HG03097 (cell line): ENCODE results near the gene NFIA.
"Not testable (repeated sequence)": the region's sequence is repeated elsewhere in the genome, so short reads cannot be mapped to it uniquely, and the experiment has no call there.

Source experiments
- ATAC-seq: cut with Tn5 transposase; IDR thresholded peaks from one replicate; pipeline ENCODE4 v1.9.1; 2021; ENCODE audit not compliant: unreplicated experiment, low FRiP score

The NFIA gene

DNA sequence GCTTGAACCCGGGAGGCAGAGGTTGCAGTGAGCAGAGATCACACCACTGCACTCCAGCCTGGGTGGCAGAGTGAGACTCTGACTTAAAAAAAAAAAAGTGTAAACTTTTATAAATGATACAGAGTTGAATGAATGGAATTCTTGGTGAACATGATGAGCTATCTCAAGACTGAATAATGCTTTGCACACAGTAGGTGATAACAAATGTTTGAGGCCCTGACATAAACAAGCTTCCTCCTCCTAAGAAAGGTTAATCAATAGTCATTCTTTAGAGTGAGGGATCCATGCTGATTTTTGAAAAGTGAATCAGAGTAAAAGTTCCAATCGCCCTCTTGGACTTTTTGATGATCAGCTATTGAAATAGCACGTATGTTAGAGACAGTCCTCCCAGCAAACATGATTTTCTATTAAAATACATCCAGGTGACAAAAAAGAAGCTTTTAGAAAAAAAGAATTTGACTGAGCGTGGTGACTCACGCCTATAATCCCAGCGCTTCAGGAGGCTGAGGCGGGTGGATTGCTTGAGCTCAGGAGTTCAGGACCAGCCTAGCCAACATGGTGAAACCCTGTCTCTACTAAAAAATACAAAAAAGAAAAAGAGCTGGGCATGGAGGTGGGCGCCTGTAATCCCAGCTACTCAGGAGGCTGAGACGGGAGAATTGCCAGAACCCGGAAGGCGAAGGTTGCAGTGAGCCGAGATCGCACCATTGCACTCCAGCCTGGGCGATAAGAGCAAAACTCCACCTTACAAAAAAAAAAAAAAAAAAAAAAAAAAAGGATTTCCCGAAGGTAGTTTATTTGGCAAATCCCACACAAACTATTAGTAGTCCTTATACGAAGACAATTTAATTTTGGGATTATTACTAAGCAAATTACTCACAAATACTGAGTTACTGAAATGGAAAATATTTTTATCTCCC is 181.8 kb downstream of the NFIA start:
- no peak for ATAC-seq

DNA sequence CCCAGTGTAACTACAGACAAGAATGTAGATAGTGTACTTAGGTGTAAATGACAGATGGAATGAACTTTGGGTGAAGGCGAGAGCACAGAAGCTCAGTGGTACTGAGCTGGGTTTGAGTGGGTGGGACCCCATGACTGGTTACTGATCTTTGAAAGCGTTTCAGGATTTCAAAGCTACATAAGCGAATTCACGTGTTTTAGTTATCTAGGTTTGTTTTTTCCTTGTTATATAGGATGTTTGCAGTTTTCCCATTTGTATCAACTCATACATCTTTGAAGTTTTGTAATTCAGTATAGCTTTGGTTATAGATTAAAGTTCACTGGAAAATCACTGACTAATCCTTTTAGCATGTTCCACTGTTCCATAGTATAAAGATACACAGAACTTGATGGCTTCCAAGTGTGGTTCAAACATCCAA is 182.5 kb downstream of the NFIA start:
- no peak for ATAC-seq

DNA sequence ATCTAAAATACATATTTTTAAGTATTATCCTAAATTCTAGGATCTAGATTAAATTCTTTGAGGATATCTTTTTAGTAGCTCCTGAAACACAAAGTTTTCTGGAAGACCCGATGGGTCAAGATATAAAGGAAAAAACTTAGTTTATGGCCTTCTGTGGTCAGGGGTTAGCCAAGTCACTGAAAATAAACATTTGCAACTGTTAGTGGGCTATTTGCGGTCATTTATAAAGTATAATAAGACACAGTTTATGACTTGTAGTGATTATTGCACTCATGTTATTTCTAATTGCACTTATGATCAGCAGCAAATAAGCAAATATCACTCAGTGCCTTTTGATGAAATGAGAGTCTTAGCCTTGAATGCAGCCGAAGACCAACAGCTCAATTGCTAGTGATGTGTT is 183.3 kb downstream of the NFIA start:
- no peak for ATAC-seq

DNA sequence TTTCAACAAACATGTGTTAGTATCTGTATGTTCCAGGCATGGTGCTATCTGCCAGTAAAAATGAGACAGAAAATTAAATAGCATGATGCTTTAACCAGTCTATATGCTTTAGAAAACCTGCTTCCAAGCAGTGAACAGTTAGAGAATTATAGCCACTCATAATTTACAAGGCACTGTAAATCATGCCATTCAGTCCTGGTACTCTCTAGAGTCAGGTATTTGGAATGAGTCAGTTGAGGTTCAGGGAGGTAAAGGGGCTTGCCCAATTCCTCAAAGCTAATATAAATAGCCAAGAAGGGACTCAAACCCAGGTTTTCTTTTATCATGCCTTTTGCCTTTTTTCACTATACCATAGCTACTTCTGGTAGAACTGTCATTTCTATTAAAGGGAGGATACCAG is 184.4 kb downstream of the NFIA start:
- ATAC-seq: no peak

DNA sequence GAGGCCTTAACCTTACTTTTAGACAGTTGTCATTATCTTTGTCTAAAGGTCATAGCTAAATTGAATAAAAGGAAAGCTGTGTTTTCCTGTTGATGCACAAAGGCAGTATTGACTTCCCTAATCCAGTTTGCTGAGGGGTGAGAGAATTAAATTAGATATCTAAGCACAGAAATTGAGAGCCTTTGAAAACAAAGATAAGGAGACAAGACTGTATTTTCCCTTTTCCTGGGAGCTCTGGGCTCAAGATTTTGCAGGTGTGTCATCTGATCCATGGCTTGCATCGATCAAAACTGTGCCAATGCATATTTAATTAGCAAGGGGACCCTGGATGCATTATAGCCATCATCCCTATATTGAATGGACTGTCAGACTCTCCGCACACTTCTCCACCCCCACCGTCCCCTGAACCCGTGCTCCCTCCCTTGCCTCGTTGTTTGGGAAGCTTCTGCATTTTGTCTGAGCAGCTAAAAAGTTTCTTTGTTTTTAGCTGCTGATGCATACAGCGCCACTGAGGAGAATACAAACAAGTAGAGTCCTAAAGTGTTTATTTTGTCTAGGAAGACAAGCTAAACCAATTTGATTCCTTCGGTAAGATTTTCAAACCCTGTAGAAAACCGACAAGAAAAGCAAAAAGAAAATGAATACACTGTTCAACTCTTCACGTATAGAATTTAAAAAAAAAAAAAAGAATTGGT is 186.3 kb downstream of the NFIA start:
- ATAC-seq: no peak

DNA sequence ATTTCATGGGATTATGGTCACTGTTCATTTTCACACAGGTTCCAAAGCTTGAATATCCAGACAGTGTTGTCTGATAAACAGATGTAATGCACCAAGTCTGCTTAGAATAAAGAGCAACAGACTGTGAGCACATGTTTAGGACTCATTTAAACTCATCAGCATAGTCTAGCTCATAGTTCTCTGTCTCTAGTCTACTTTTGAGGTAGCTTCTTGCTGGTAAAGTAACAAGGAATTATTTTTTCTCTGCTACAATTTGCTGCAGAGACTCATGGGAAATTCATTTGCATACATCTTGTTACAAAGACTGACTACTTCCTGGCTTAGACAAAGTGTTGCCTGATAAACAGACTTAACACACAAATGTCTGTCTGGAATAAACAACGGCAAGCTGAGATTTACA is 187.2 kb downstream of the NFIA start:
- ATAC-seq: no peak

DNA sequence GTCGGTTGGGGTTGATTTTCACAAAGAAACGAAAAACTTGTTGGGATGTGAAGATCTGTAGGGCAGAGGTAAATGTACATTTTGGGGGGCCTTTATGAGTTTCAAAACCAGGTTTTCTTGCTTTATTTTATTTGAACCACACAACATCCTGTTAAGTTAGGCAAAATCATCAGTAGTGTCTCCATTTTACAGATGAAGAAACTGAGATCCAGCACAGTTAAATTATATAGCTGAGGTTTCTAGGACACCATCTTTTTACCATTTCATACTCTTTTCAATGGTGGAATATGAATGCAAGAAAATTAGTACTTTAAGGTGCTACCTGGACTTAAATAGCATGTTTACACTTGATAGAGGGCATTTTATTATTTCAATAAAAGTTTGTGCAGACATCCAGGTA is 187.7 kb downstream of the NFIA start:
- ATAC-seq: no peak

DNA sequence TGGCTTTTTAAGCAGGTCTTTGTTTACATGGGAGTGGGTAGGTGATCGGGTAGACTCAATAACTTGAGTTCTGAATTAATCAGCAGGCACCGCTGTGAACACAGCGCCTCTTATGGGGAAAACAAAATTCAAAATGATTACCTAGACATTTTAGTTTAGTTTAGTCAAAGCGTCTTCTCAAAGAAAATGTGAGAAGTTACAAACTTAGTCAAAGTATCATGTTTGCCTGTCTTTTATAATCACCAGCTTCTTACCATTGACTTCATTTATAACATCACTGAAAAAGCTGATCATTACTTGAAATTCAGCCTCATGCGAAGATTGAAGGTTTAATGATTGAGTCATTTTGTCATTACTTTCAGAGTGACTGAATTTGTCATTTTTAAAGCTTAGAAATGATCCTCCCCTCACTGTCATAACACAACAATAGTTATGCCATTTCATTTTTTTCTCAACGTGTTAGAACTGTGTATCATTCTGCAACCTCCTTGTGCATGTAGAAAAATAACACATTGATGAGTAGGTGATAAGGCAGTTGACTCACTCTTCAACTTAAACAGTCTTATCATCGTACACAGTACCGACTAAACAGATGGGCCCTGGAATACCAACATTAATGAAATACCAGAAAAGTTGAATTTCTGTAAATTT is 188.5 kb downstream of the NFIA start:
- no peak for ATAC-seq

DNA sequence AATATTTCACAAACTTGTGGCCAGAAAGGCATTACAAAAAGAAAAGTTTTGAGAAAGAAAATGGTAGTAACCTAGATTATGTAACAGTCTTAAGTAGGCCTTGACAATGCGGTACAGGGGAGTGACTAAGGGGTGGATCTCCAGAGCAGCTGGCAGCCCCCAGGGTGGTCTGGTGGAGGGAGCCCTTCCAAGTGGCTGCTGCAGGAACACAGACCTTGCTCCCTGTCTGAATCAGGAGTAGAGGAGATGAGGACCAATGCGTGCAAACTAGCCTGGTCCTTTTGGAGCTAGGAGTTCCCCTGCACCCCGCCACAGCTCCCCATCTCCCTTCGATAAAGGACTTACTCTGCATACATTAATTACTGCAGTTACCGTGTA is 189.0 kb downstream of the NFIA start:
- ATAC-seq: no peak

DNA sequence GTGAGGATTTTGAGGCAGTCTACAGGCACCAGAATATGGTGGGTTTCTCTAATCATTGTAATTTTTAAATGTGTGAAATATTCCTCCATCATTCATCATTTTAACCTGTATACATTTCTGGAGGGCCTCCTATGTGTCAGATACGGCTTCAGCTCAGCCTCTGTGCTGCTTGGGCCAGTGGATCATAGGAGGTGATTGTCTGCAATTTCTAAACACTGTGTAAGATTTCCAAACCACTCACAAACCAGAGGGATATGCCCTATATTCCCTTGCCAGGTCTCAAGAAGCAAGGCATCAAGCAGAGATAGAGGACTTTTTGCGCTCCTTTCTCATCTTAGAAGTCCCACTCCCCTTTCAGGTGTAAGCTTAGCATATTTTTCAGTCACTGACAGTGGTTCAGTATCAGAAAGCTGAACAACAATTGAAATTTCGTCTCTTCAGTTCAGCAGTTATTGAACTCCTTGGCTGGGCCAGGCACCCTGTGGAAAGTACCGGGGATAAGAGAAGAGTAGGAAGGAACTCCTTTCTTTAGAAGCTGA is 190.9 kb downstream of the NFIA start:
- no peak for ATAC-seq

DNA sequence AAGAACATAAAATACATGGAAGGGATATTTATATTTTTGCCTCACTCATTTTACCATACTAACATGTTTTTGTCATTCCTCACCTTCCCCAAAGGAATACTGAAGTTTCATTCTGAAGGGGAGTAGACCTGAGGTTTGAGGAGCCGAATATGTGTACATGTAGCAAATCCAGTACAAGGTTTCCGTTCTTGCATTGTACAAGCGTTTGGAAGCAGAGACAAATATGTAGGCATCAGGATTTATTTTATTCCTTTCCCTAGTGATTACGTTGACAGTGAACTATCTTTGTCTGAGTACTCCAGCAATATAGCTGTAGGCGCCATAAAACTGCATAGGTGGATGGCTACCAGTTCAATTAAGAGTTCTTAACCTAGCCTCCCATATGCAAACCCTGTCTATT is 191.5 kb downstream of the NFIA start:
- ATAC-seq: no peak

DNA sequence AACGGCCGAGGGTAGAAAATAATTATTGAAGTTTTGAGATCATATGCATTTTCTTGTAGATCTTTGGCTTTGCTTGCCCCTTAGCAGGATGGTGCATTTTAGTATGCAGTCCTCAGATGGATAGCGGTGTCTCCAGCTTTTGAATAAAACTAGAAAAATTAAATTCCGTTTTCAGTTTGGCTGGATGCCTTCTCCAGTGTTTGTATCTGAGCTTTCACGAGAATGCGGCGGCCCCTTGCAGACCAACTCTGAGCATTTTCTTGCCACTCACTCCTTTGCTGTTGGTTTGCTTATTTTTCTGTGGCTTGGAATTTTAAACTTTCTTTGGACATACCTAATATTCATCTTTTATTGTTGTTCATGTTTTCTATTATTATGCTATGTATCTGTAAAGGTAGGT is 192.6 kb downstream of the NFIA start:
- ATAC-seq: no peak

DNA sequence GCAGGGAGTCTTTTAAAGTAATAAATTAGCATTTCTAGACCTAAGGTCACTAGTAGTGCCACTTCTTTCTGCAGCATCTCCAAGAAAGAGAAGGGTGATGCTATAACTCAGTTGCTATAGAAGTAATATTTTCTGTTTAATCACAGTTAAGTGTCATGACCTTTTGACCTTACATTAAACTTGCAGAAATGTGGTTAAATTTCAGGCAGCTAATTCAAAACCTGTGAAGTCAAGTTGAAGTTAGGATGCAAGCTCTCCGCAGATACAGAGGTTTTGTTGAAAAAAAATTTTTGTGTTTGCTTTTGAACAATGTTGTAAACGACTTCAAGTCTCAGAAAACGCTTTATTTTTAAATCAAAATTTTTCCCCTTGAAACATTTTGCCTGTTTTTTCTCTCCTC is 193.9 kb downstream of the NFIA start:
- no peak for ATAC-seq

DNA sequence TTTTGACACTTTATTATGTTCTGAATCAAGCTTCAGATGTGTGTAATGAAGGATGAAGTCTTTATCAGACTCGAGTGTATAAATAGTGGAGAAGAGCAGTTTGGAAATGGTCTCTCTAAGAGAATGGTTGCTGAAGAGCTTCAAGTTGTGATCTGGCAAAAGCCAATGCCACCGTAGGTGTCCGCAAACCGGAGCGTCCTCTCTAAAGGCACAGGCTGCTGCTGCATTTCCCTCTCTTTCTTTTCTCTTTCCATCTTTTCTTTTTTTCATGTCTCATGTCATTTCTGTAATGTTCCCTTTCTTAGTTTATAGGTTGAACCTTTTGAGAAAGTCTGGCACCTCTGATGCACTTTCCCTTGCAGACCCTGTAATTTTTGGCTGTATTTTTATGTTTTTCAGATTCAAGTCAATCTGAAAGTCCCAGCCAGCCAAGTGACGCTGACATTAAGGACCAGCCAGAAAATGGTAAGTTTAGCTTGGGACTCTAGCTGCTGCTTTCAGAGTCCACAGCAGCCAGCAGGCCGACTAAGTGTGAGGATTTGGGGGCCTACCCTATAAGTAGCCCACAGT is 194.8 kb downstream of the NFIA start:
- ATAC-seq: no peak

DNA sequence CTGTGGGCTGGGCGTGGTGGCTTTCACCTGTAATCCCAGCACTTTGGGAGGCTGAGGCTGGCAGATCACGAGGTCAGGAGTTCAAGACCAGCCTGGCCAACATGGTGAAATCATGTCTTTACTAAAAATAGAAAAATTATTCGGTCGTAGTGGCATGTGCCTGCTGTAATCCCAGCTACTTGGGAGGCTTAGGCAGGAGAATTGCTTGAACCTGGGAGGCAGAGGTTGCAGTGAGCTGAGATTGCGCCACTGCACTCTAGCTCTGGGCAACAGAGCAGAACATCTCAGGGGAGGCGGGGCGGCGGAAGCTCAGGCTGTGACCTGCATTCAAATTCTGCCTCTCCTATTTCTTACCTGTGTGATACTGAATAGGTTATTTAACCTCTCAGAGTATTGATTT is 196.1 kb downstream of the NFIA start:
- ATAC-seq: not testable (repeated sequence)

DNA sequence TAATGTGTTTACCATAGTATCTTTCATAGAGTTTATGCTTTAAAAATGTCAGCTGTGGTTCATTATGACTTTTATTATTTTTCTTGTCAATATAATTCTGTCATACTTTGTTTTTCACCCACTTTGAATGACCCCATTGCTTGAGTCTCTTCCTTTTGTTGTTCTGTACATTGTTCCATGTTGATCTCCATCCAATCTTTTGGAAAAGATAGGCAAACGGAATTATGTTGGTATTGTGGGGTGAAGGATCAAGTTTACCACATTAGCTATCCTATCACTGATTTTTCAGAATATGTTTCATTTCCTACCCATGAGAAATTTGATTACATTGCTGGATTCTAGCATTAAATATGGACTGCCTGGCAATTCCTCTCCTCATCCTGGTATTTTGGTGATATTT is 196.6 kb downstream of the NFIA start:
- no peak for ATAC-seq

DNA sequence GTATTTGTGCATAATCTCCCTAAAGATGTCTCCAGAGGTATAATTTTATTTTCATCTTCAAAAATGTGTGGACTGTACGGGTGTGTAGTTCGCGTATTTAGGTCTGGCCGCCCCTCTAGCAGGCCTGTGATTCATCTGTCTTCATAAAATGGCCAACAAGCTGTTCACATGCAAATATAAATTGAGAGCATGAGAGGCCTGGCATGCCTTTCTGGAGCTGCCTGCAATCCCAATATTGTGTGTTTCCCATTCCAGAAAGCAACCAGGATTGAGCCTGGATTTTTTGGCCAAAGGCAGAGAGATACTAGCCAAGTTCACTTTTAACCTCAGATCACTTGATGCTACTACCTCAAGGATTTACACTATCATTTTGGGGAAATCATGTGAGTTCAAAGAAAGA is 197.2 kb downstream of the NFIA start:
- no peak for ATAC-seq

DNA sequence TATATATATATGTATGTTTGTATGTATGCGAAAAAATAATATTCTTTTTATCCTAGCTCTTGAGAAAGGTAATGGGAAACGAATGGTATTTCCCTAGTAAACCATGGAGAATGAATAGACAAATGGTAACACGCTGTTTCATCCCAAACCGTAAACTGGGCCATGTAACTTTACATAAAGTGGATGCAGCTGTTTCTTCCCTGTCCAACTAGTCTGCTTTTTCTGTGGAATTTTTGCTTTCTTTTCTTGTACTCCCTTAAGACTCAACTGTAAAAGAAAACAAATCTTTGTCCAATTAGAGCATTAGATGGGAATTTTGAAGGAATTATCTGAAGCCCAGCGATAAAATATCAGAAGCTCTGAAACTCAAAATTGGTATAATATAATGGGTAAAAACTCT is 198.1 kb downstream of the NFIA start:
- ATAC-seq: no peak

DNA sequence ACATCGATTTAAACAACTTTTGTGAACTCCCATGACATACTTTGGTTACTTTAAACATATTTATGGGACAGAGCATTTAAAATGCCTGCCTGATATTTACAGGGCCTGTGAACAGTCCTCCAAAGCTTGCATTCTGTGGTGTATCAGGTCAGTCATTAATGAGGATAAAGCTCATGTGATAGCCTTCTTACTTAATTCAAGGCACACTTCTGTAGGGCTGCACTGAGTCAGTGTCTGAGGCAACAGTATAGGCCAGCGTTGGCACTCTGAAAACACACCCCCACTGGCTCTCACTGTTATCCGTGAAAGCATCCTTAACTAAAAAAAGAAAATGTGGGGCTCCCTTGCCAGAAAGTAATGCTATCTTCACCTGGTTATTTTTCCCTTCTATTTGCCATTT is 200.0 kb downstream of the NFIA start:
- ATAC-seq: no peak

DNA sequence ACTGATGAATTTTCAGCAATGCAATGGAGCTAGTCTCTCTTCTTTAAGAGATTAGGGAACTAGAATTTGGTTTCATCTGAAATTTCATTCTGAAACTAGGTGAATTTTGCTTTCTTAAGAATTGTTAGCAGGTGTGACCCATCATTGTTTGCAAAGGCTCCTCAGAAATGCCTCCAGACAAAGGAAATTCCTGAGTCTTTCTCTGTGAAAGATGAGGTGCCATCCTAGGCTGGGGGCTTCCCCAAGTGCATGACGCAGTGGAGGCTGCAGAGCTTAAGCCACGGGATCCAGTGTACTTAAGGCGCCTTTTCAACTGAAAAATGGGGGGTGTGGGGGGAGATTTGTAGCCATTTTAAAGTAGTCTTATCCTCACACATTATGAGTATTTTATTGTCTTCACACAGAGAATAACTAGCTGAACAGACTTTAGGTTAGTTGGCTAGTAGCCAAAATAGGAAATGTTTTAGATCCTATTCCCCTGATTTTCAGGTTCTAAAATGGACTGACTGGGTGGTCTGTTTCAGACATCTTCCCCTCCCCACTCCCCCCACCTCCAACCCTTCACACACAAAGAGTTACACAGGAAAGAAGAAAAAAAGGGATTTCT is 202.0 kb downstream of the NFIA start:
- no peak for ATAC-seq

DNA sequence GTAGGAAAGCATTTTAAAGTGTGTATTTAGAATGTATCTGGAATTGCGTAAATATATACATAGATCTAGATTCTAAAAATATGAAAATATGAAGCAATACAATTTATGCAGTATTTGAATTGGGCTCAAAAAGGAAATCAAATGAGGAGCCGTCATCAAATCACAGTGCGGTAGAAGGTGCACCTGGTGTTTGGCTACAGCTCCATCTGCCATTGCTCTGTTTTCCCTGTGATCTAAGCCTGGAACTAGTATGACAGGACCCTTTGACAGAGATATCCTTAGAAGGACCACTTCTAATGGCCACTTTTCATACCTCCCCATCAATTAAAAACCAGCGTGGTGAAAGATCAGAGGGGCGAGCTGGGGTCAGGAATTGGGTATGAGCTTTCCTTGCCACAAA is 202.6 kb downstream of the NFIA start:
- no peak for ATAC-seq
